Measurements from ENCODE around the gene JAKMIP3.

Gene JAKMIP3

DNA sequence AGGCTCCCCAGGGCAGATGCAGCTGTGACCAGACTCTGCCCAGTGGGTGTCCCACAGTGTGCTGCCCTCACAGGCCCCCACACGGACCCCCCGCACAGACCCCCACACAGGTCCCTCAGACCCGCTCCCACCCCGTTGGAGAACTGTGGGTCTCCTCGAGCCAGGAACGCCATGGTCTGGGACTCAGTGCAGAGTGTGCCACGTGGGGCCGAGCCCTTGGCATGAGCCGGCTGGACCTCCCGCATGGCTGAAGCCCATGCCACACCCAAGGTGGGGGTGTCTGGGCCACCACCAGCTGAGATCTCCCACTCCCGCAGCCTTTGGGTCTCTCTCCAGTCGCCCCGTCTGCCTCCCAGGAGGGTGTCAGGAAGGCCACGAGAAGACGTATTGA lies 34.3 kb downstream of the JAKMIP3 start:
- no peak for DNase-seq

DNA sequence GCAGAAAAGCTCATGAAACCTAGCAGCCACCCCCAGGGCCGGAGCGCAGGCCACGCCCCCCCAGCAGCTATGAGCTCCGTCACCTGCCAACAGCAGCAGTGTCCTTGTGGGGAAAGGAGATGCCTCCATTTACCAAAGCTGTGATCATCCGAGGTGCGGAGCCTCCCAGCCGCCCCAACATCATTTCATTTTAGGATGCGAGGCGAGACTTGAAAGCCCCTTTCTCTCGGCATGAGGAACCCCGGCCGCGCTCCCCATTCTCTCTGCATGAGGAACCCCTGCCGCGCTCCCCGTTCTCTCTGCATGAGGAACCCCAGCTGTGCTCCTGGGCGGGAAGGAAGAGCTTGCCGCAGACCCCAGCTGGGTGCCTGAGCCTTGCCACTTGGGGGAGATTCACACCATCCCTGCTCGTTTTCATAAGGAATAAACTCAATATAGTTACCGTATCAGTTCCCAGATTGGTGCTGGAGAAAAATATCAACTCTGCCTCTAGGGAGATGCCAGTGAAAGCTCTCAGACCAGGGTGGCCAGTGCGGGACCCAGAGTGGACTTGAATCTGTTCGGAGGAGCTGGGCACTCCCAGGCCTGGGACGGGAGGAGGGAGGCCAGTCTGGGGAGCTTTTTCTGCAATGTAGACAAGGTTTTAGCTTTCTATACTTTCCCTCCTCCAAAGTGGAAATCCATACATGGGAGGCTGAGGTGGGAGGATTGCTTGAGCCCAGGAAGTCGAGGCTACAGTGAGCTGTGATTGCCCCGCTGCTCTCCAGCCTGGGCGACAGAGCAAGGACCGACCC lies 35.0 kb downstream of the JAKMIP3 start:
- no peak for DNase-seq

DNA sequence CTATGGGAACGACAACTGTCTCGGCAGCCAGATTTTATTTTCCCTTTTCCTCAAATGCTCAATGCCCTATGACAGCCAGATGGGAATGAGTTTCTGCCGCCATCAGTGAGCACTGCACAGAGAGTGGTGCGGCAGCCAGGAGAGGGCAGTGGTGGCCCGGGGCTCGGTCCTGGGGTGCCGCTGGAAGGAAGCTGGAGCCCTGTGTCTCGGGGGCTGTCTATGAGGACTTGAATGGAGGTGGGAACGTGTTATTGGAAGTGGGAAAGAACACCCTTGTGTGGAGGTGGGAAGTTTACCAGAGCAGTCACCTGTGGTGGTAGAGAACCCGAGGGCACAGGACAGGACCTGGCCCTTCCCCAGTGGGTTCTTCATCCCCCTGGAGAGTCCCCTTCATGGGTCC lies 35.8 kb downstream of the JAKMIP3 start:
- DNase-seq = no peak

DNA sequence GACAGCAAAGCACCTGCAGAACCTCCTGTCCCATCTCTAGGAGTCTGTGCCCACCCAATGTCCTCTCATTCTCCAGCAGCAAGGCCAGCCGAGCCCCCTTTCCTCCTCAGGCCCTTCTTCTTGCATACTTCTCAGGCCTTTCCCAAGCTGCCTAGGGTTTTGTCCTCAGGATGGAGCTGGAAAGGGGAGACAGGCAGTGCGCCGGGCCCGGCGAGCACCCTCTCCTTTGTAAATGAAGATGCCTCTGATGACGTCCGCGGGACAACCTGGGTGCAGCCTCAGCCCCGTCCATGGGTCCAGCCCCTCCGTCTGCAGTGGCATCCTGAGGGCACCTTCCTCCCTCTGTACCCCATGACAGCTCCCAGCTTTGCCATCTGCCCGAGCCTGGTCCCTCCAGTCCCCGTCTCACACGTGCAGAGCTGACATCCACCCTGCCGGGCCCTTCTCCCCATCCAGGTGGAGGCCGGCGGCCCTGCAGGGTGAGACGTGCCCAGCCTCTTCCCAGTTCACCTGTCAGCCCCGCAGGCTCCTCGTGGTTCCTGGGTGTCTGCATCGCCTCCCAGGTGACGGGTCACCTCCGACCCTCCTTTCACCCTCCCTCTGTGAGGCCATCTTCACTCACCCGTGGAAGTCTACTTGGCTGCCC lies 36.4 kb downstream of the JAKMIP3 start:
- DNase-seq = no peak

DNA sequence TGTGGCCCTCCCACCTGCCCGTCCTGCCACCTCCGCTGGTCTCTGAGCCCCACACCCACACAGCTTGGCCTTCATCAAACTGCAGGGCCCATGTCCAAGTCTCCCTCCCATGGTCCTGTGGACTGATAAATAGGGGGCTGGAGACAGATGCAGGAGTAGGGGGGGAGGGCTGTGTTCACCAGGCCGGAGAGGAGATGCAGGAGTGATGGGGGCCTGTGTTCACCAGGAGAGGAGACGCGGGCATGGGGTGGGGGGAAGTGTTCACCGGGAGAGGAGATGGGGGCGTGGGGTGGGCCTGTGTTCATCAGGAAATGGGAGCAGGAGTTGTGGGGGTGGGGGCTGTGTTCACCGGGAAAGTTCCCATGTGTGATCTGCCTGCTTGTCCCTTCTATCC lies 37.0 kb downstream of the JAKMIP3 start:
- DNase-seq = no peak

DNA sequence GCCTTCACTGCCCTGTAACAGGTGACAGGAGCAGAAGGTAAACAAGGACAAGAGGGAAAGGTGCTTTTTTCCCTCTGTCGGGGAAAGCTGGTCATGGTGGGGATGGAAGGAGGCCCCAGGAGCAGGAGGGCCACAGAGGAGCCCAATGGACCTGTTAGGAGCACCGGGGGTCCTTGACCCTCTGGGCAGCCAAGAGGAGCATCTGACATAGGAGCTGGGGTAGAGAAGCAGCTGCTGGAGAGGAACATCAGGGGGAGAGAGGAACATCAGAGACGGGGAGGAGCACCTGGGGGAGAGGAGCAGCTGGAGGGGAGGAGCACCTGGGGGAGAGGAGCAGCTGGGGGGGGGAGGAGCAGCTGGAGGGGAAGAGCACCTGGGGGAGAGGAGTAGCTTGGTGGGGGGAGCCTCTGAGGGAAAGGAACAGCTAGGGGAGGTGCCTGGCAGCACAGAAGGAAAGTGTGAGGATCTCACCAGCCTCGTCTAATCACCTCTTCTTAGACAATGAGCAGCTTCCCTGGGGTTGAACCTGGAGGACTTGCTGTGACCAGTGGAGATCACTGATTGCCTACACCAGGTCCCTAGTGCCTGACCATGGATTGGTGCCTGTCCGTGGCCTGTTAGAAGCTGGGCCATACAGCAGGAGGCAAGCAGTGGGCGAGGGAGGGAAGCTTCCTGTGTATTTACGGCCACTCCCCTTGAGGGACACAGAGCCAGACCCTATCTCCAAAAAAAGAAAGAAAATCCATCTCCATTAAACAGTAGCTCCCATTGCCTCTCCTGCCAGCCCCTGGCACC lies 37.6 kb downstream of the JAKMIP3 start:
- no peak for DNase-seq

DNA sequence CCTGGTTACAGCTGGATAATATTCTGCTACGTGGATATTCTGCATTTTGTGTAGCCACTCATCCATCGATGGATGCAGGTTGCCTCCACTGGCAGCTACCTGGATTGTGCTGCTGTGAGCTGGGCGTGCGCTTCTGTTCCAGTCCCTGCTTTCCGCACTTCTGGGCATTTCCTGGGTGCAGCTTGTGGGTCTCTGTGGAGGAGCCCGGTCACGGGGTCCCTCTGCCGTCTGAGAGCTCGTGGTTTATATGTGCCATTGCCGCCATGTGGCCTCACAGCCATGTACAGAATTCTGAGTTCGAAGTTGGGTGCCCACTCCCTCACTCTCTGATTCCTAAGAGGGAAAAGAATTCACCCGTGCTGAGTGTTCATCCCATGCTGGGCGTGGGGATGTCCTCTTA lies 38.3 kb downstream of the JAKMIP3 start:
- DNase-seq = no peak

DNA sequence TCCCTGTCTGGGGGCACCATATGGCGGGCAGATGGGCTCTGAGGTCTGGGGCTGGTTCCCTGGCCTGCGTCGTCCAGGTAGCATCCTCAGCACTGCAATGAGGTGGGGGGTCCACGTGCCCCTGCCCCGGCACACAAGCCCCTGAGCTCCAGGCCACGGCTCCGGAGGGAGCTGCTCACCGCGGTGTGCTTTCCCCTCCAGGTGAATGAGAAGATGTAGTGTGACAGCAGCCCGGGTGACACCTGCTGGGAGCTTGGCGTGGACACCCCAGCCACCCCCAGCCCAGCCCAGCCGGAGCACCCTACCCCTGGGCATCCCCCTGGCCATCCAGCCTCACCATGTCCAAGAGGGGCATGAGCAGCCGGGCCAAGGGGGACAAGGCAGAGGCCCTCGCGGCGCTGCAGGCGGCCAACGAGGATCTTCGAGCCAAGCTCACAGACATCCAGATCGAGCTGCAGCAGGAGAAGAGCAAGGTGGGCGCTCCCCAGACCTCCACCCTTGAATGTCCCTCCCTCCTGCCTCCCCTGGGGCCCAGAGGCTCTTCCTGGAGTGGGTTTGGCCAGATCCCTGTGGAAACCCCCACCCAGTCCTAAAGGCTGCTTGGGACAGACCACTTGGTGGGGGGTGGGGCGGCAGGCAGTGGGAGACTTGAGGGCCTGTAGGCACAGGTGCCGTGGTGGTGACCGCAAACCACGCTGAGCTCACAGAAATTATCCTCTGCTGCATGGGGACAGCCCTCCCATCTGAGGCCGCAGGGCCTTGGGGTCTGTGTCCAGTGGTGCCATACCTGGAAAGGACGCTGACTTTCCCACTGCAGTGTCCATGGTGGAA lies 38.9 kb downstream of the JAKMIP3 start:
- DNase-seq = no peak

DNA sequence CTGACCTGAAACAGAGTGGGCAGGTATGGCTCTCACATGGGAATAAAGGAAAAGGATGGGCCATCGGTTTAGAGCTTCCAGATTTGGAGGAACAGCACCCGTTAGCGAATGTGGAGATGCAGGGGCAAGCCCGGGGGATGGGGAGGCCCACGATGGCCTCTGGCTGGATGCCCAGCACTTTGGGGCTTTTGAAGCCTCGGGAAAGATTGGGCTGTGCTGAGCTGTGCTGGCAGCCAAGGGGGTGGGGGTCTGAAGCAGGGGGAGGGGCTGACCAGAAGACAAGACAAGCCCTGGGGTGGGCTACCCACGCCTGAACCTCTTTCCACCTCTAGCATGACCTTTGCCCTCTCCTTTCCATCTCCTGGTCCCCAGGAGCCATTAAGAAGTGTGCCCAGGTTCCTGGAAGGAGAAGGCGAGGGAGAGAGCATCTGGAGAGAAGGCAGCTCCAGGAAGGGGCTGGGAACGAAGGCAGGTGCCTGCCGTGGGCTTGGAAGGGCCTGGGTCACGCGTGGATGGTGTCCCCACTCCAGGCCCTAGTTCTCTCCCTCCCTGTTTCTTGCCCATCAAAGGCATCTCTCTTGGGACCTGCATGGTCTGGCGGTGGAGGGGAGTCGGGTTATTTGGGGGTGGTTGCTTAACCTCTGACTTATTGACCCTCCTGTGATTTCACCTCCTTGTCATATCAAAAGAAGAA lies 39.7 kb downstream of the JAKMIP3 start:
- DNase-seq = no peak

DNA sequence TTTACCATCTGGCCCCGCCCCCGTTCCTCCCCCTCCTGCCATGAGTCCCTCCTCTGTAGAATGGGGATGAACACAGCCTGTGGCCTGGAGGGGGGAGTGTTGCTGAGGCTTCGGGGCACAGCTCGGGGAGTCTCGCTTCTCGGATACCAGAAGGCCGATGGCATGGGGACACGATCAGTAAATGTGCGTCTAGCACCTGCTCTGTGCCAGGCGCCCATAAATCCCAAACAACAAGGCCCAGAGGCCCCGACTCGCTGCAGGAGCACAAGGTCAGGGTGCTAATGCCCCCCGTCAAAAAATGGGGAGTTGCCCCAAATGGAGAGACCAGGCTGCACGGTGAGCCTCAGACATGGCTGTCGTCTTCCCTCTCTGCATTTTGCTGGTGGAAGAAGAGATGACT lies 40.7 kb downstream of the JAKMIP3 start:
- DNase-seq = no peak

DNA sequence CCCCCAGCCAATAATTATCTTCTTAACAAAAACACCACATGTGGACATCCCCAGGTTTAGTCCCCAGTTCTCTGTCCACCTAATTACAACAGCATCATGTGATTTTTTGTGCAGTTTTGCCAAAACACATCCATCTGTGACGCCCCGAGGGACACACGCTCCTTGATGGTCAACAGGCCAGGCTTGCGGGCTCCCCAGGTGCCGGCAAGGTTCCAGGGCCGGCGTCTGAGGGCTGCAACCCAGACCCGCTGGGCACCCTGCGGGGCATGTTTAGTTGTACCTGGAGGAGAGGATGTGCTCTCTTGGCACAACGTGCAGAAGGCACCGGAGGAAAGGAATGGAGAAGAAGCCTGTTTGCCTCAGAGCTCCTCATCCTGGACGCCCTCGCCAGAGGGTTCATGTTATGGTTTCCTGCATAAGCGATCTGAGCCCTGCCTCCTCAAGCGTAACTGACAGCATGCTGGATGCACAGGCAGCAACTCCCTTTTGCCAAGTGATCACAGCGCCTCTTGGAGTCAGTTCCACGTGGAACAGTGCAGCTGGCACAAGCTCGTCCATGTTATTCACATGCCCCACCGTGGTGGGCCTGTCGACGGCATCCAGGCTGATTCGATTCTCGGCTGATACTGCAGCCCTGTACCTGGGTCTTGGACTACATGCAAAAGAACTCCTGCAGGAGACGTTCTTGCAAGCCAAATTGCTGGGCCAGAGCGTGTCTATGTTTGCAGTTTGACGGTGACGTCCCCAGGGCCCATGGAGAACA lies 41.6 kb downstream of the JAKMIP3 start:
- no peak for DNase-seq

DNA sequence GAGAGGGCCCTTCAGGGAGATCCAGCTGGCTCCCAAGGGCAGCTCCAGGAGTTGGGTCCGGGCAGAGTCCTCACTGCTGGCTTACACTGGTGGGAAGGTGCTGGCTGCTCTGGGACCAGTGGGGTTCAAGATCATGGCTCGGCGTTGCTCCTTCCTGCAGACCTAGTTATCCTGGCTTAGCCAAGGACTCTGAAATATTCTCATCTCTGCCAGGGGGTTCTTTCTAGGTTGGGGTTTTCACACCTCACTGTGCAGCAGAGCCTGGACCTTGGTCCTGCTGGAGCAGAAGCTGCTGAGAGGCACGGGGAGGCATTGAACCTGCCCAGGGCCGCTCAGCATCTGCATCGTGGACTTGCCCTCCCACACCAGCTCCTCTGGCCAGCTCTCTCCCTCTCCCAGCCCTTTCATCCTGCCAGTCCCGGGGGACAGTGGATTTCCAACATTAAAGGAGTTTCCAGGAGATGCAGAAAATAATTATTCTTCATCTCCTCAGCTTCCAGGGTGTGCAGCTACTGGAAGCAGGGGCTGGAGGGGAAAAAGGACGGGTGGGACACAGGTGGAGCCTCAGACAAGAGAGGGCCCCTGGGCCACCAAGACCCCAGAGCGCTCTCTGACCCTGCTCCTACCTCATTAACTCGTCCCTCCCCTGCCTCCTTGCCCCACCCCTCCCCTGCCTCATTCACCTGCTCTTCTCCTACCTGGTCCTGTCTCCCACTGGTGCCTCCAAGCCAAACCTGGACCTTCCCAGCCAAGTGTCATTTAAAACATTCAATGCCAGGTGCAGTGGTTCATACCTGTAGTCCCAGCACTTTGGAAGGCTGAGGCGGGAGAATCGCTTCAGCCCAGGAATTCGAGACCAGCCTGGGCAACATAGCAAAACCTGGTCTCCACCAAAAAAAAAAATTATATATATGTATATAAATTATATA lies 42.5 kb downstream of the JAKMIP3 start:
- DNase-seq = no peak

DNA sequence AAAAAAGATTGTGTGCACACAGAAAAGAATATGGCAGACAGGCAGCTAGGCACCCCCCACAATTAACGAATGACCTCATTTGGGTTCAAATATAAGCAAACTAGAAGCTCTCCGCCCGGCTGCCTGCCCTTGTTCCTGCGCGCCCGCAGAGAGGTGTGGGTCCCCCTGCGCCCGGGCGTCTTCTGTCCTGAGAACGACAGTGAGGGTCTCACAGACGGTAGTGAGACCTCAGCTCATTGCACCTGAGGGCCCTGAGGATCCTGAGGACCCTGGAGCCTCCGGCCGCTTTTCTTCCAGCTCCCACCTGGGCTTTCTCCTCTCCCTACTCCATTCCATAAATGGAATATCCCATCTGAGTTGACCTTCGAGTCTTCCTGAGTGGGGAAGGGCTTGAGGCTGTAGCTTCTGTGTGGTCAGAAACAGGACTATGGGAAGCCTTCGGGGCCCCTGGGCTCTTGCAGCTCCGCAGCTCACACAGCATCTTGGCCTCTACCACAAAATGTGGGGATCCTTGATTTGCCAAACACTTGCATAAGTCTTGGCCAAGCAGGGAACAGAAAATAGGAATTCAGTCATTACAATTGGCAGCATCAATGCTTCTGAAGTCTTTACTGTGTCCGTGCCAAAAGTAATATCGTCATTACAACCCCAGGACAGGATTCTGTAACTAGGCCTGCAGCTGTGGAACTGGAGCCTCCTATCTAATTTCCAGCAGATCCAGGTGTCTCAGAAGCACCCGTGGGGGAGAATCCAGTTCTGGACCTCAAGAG lies 43.8 kb downstream of the JAKMIP3 start:
- no peak for DNase-seq

DNA sequence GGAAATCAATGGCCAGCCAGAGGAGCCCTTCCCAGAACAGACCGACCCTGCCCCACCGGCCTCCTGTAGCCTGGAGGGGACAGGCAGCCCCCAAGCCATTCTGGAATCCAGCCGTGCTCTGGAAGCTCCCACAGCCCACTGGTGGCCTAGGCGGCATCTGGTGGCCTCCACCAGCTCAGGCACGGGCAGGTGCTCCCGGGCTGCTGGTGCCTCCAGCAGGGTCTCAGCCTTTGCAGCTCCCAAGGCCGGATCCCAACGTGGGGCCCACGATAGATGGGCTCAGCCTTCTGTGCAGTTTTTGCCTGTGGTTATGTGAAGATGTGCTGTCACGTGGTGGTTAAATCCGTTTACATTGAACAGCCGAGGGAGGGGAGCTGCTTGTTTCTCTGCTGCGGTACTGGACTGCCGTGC lies 44.4 kb downstream of the JAKMIP3 start:
- no peak for DNase-seq

DNA sequence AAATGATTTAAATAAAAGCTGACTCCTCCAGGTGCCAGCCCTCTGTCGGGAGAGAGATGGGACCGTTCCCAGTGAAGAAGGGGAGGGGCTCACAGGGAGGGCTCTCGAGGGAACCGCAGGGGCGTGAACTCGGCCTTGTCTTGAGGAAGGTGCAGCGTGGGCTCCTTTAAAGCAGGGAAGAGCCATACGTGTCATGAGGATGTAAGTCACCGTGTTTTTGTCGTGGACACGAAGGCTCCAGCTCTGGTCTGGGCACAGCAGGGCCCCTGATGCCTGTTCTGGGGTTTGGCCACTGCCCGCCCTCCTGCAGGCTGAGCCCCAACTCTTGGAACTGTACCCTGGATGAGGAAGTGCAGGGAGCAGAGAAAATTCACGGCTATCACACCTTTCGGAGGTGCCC lies 45.0 kb downstream of the JAKMIP3 start:
- DNase-seq = no peak

DNA sequence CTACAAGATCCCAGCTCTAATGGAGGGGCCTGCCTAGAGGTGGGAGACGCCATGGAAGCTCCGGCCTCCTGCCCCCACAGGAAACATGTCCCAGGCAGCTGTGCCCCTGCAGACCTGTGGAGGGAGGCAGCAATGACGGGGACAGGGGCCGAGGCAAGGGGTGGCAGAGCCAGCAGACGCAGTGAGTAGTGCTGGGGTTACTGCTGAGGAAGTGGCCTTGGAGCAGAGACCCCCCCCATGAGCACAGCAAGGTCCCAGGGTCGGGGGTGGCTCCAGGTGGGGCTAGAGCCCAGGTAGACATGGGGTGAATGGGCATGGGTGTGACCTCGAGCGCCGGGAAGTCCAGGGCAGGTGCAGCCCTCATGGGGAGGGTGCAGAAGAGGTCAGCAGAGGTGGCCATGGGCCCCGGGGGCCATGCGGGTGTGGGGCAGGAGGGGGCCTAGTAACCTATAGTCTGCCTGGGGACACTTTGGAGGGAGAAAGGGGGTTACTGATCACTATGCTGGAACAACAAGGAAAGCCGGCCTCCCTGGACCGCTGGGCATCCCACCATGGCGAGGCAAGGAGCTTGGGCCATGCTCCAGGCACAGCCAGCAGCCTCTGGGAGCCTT lies 45.5 kb downstream of the JAKMIP3 start:
- DNase-seq = no peak

DNA sequence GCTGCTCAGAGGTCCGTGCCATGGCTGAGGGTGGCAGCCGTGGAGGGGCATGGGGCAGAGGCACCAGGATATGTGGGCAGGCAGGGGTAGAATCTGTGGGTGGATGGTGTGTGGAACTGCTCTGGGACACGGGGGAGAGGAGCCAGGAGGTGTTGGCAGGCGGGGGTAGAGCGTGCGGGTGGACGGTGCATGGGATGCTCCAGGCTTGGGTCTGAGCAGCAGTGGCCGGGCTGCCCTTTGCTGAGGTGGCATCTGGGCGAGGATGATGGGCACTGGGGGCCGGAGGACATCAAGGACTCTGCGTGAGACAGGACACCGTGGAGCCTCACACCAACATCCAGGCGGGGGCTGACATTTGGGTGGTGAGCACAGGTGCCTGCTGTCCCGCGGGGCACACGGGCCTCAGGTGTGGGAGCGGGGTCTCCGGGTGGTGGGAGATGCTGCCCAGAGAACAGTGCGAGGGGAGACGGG lies 46.2 kb downstream of the JAKMIP3 start:
- DNase-seq = no peak

DNA sequence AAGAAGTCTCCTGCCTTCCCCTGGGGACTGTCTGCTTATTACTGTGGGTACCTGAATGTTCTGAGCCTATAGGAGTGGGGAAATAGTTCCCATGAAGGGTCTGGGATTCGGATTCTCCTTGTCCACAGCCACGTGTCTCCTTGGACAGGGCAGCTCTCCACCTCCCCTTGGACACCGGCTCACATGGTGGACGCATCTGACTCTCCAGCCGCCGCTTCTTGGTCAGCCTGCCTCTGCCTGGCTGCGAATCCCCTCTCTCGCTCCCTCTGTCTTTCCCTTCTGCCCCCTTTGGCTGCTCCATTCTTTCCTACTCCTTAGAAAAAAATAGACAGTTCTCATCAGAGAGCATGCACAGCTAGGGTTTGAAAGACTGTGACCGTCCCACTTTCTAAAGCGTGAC lies 46.9 kb downstream of the JAKMIP3 start:
- DNase-seq = no peak

DNA sequence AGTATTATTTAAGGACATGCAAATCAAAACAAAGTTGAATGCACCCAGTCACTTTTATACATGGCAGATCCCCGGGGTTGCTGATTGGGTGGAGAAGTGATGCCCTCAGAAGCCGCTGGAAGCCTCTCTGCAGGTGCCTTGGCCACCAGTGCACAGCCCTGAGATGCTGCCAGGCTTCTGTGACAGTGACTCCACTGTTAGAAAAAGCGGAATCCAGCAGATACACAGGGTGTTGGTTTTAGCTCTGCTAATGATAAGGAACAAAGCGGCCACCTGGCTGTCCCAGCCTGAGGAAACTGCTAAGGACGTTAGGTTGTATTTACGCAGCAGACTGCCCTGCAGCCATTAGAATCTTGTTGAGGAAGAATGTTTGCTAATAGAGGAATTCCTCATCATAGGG lies 47.5 kb downstream of the JAKMIP3 start:
- DNase-seq = no peak
